ENCODE measurements around the gene SPOCD1. TPM values are rescaled to one million over a fixed set of nuclear protein-coding genes. Genes with fewer than 3 reads are reported as not detected.

The SPOCD1 gene
- total RNA-seq, 3 donors from 2014 or later = 0.15 to 11.1 (median 1.1) TPM

GRCh38 chr1:31784356-31785019 is 31.3 kb downstream of the SPOCD1 start:
- no peaks in the 10 kb centered on the region for H3K9me3 ChIP-seq
- no peak for DNase-seq (ENCODE audit: low spot score in 2 of 2)
- no peaks in the 10 kb centered on the region for H3K36me3 ChIP-seq
- peaks cover 0 to 5% of the 10 kb centered on the region in 2 donors for H3K4me1 ChIP-seq
- H3K4me3 ChIP-seq = no peak overlapping the region
- intact Hi-C loops (cut with DNase I; ENCODE audit: low total_unique reads) = no loop called here
- H3K27me3 ChIP-seq = no peaks in the 10 kb centered on the region
- H3K27ac ChIP-seq = no peak overlapping the region
- TF ChIP-seq POLR2A (IDR thresholded peaks at IDR 0.05) (no peak), POLR2AphosphoS5 (IDR thresholded peaks at IDR 0.05) (no peak)
- TF ChIP-seq, protein P1, sequence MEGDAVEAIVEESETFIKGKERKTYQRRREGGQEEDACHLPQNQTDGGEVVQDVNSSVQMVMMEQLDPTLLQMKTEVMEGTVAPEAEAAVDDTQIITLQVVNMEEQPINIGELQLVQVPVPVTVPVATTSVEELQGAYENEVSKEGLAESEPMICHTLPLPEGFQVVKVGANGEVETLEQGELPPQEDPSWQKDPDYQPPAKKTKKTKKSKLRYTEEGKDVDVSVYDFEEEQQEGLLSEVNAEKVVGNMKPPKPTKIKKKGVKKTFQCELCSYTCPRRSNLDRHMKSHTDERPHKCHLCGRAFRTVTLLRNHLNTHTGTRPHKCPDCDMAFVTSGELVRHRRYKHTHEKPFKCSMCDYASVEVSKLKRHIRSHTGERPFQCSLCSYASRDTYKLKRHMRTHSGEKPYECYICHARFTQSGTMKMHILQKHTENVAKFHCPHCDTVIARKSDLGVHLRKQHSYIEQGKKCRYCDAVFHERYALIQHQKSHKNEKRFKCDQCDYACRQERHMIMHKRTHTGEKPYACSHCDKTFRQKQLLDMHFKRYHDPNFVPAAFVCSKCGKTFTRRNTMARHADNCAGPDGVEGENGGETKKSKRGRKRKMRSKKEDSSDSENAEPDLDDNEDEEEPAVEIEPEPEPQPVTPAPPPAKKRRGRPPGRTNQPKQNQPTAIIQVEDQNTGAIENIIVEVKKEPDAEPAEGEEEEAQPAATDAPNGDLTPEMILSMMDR (IDR thresholded peaks at IDR 0.05) = no peak

DNA sequence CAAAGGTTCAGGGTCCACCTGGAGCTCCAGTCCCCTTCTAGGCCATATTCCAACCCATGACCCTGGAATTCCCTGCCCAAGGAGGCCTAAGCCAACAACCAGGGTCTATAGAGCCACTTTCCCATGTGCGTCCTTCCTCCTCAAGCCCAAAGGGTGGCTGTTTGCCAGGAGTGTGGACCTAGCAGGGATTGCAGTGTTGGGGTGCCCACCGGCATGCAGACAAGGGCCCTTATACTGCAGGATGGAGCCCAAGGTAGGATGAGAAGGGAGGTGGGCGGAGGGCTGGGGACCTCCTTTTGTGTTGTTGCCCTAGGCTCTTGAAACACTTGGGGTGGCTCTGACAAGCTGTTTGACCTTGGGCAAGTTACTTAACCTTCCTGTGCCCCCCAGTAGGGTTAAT is 32.0 kb downstream of the SPOCD1 start:
- no peak overlapping the region for H3K27ac ChIP-seq
- H3K4me1 ChIP-seq = peaks cover 0 to 4% of the 10 kb centered on the region in 2 donors
- H3K9me3 ChIP-seq = no peaks in the 10 kb centered on the region
- no peak overlapping the region for H3K4me3 ChIP-seq
- no peaks in the 10 kb centered on the region for H3K27me3 ChIP-seq
- intact Hi-C loops (cut with DNase I; ENCODE audit: low total_unique reads) = no loop called here
- DNase-seq (ENCODE audit: low spot score in 2 of 2) = no peak
- no peaks in the 10 kb centered on the region for H3K36me3 ChIP-seq
- no peak for TF ChIP-seq POLR2AphosphoS5 (IDR thresholded peaks at IDR 0.05)
- TF ChIP-seq, protein P1 (IDR thresholded peaks at IDR 0.05) = no peak
- no peak for TF ChIP-seq POLR2A (IDR thresholded peaks at IDR 0.05)

DNA sequence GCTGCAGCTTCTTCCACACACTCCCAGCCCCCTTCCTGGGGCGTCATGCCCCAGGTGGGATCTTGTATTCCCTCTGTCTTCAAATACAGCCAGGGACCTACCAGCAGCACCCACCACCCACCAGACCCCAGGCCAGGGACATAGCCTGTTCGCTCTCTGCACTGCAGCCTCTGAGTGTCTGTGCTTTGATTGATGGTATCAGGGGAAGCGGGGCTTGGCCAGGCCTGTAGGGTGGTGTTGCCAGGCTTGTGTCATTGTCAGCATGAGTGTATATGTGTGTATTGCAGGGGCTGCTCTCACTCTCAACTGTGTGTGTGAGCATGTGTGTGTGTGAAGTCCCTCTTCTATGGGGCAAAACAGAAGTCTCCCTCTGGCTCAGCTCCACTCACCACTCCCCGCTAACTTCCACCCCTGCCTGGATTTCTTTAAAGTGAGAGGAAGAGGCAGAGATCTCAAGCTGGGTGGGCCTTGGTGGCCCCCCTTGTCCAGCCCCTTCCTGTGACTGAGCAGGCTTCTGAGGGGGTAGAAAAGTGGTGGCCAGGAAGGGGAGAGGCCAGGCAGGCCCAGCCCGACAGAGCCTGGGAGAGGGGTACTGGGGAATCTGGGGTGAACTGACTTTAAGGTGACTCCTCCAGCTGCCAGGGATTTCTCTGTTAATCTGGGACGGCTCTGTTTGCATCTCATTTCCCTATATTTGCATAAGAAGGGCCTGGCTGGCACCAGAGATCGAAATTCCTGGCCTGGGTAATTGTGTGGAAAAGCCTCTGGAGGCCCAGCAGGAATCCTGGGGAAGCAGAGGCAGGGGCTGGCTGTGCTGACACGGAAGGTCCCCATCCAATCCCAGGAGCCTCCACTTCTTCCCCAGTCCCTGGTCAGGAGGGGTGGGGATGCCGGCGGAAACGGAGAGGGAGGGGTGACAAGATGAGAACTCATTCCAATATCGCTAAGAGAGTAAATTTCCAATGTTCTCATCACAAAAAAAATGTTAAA is 33.1 kb downstream of the SPOCD1 start:
- intact Hi-C loops (cut with DNase I; ENCODE audit: low total_unique reads) = no loop called here

GRCh38 chr1:31781756-31782371 is 34.0 kb downstream of the SPOCD1 start:
- intact Hi-C loops (cut with DNase I; ENCODE audit: low total_unique reads) = no loop called here

More for the DNA sequence above, 33.1 kb downstream of the SPOCD1 start:
- no peak overlapping the region for H3K27ac ChIP-seq
- no peaks in the 10 kb centered on the region for H3K36me3 ChIP-seq
- no peaks in the 10 kb centered on the region for H3K27me3 ChIP-seq
- TF ChIP-seq POLR2A (IDR thresholded peaks at IDR 0.05) (no peak), POLR2AphosphoS5 (IDR thresholded peaks at IDR 0.05) (no peak)
- TF ChIP-seq, protein P1 (IDR thresholded peaks at IDR 0.05) = no peak
- no peak for DNase-seq (ENCODE audit: low spot score in 2 of 2)
- H3K4me3 ChIP-seq = no peak overlapping the region
- H3K9me3 ChIP-seq = no peaks in the 10 kb centered on the region
- H3K4me1 ChIP-seq = no peaks in the 10 kb centered on the region

More at GRCh38 chr1:31781756-31782371, 34.0 kb downstream of the SPOCD1 start:
- TF ChIP-seq, protein P1 (IDR thresholded peaks at IDR 0.05) = no peak
- TF ChIP-seq POLR2A (IDR thresholded peaks at IDR 0.05) = no peak
- no peak for TF ChIP-seq POLR2AphosphoS5 (IDR thresholded peaks at IDR 0.05)
- H3K9me3 ChIP-seq = no peaks in the 10 kb centered on the region
- no peaks in the 10 kb centered on the region for H3K36me3 ChIP-seq
- no peak overlapping the region for H3K4me3 ChIP-seq
- no peaks in the 10 kb centered on the region for H3K4me1 ChIP-seq
- no peak for DNase-seq (ENCODE audit: low spot score in 2 of 2)
- H3K27ac ChIP-seq = no peak overlapping the region
- H3K27me3 ChIP-seq = no peaks in the 10 kb centered on the region
